ENCODE measurements around the gene PDE1A. TPM values are rescaled to one million over a fixed set of nuclear protein-coding genes. Genes with fewer than 3 reads are reported as not detected.

The PDE1A gene
- total RNA-seq, 1 experiment from 2014 or later = 0.15 TPM

- no peak overlapping the region for H3K9ac ChIP-seq (ENCODE audit: low read length)
- no peak for DNase-seq
- H3K27me3 ChIP-seq (ENCODE audit: low read length) = no peaks in the 10 kb centered on the region
- H4K20me1 ChIP-seq (ENCODE audit: insufficient read depth, low read depth, low read length) = no peaks in the 10 kb centered on the region
- H3K4me1 ChIP-seq (ENCODE audit: low read length) = no peaks in the 10 kb centered on the region
- H2AFZ ChIP-seq (ENCODE audit: low read length) = no peak overlapping the region
- no peaks in the 10 kb centered on the region for H3K79me2 ChIP-seq (ENCODE audit: low read length)
- no peak overlapping the region for H3K27ac ChIP-seq (ENCODE audit: low read length)
- no peak overlapping the region for H3K4me2 ChIP-seq (ENCODE audit: low read depth, low read length, poor library complexity, severe bottlenecking)
- H3K36me3 ChIP-seq (ENCODE audit: insufficient read depth, low read length) = no peaks in the 10 kb centered on the region
- H3K4me3 ChIP-seq (ENCODE audit: low read length) = no peak overlapping the region
- H3K9me3 ChIP-seq (ENCODE audit: low read length) = no peaks in the 10 kb centered on the region
- no peaks in the 10 kb centered on the region for H3K9me2 ChIP-seq (replicated peaks; ENCODE audit: insufficient read depth, low read length)
These were observed 4.0 kb downstream of the PDE1A start for GRCh38 chr2:182422864-182423263.

- H3K79me2 ChIP-seq (ENCODE audit: low read length) = no peaks in the 10 kb centered on the region
- no peak overlapping the region for H3K27ac ChIP-seq (ENCODE audit: low read length)
- DNase-seq = no peak
- no peaks in the 10 kb centered on the region for H3K9me3 ChIP-seq (ENCODE audit: low read length)
- no peaks in the 10 kb centered on the region for H3K27me3 ChIP-seq (ENCODE audit: low read length)
- H3K9me2 ChIP-seq (replicated peaks; ENCODE audit: insufficient read depth, low read length) = no peaks in the 10 kb centered on the region
- H4K20me1 ChIP-seq (ENCODE audit: insufficient read depth, low read depth, low read length) = no peaks in the 10 kb centered on the region
- no peak overlapping the region for H3K4me2 ChIP-seq (ENCODE audit: low read depth, low read length, poor library complexity, severe bottlenecking)
- no peak overlapping the region for H3K4me3 ChIP-seq (ENCODE audit: low read length)
- H3K36me3 ChIP-seq (ENCODE audit: insufficient read depth, low read length) = no peaks in the 10 kb centered on the region
- H3K9ac ChIP-seq (ENCODE audit: low read length) = no peak overlapping the region
- no peak overlapping the region for H2AFZ ChIP-seq (ENCODE audit: low read length)
- H3K4me1 ChIP-seq (ENCODE audit: low read length) = no peaks in the 10 kb centered on the region
These were observed 6.2 kb downstream of the PDE1A start for GRCh38 chr2:182420669-182421068.

GRCh38 chr2:182416861-182417260, 10.0 kb downstream of the PDE1A start:
- H3K36me3 ChIP-seq (ENCODE audit: insufficient read depth, low read length) = no peaks in the 10 kb centered on the region
- H3K79me2 ChIP-seq (ENCODE audit: low read length) = no peaks in the 10 kb centered on the region
- no peaks in the 10 kb centered on the region for H3K4me1 ChIP-seq (ENCODE audit: low read length)
- no peak for DNase-seq
- H3K27me3 ChIP-seq (ENCODE audit: low read length) = no peaks in the 10 kb centered on the region
- no peak overlapping the region for H2AFZ ChIP-seq (ENCODE audit: low read length)
- no peak overlapping the region for H3K27ac ChIP-seq (ENCODE audit: low read length)
- H3K4me3 ChIP-seq (ENCODE audit: low read length) = no peak overlapping the region
- no peaks in the 10 kb centered on the region for H3K9me2 ChIP-seq (replicated peaks; ENCODE audit: insufficient read depth, low read length)
- H3K4me2 ChIP-seq (ENCODE audit: low read depth, low read length, poor library complexity, severe bottlenecking) = no peak overlapping the region
- no peaks in the 10 kb centered on the region for H3K9me3 ChIP-seq (ENCODE audit: low read length)
- H4K20me1 ChIP-seq (ENCODE audit: insufficient read depth, low read depth, low read length) = no peaks in the 10 kb centered on the region
- H3K9ac ChIP-seq (ENCODE audit: low read length) = no peak overlapping the region

GRCh38 chr2:182416191-182416590, 10.6 kb downstream of the PDE1A start:
- H3K9ac ChIP-seq (ENCODE audit: low read length) = no peak overlapping the region
- H3K36me3 ChIP-seq (ENCODE audit: insufficient read depth, low read length) = no peaks in the 10 kb centered on the region
- H3K4me2 ChIP-seq (ENCODE audit: low read depth, low read length, poor library complexity, severe bottlenecking) = no peak overlapping the region
- no peak for DNase-seq
- H2AFZ ChIP-seq (ENCODE audit: low read length) = no peak overlapping the region
- H3K4me3 ChIP-seq (ENCODE audit: low read length) = no peak overlapping the region
- no peaks in the 10 kb centered on the region for H4K20me1 ChIP-seq (ENCODE audit: insufficient read depth, low read depth, low read length)
- no peak overlapping the region for H3K27ac ChIP-seq (ENCODE audit: low read length)
- no peaks in the 10 kb centered on the region for H3K9me3 ChIP-seq (ENCODE audit: low read length)
- H3K79me2 ChIP-seq (ENCODE audit: low read length) = no peaks in the 10 kb centered on the region
- H3K9me2 ChIP-seq (replicated peaks; ENCODE audit: insufficient read depth, low read length) = no peaks in the 10 kb centered on the region
- no peaks in the 10 kb centered on the region for H3K27me3 ChIP-seq (ENCODE audit: low read length)
- H3K4me1 ChIP-seq (ENCODE audit: low read length) = no peaks in the 10 kb centered on the region

- no peaks in the 10 kb centered on the region for H3K9me3 ChIP-seq (ENCODE audit: low read length)
- no peaks in the 10 kb centered on the region for H3K36me3 ChIP-seq (ENCODE audit: insufficient read depth, low read length)
- no peak overlapping the region for H3K4me3 ChIP-seq (ENCODE audit: low read length)
- H3K79me2 ChIP-seq (ENCODE audit: low read length) = no peaks in the 10 kb centered on the region
- no peak overlapping the region for H3K9ac ChIP-seq (ENCODE audit: low read length)
- no peak overlapping the region for H2AFZ ChIP-seq (ENCODE audit: low read length)
- H3K27ac ChIP-seq (ENCODE audit: low read length) = no peak overlapping the region
- no peaks in the 10 kb centered on the region for H3K4me1 ChIP-seq (ENCODE audit: low read length)
- H3K9me2 ChIP-seq (replicated peaks; ENCODE audit: insufficient read depth, low read length) = no peaks in the 10 kb centered on the region
- H3K4me2 ChIP-seq (ENCODE audit: low read depth, low read length, poor library complexity, severe bottlenecking) = no peak overlapping the region
- no peaks in the 10 kb centered on the region for H4K20me1 ChIP-seq (ENCODE audit: insufficient read depth, low read depth, low read length)
- no peak for DNase-seq
- H3K27me3 ChIP-seq (ENCODE audit: low read length) = no peaks in the 10 kb centered on the region
These were observed 11.1 kb downstream of the PDE1A start for GRCh38 chr2:182415771-182416170.

- Histone ChIP-seq H3K4me1 (ENCODE audit: low read length) (no peaks in the 10 kb centered on the region), H3K9ac (ENCODE audit: low read length) (no peak overlapping the region), H3K9me3 (ENCODE audit: low read length) (no peaks in the 10 kb centered on the region), H3K4me2 (ENCODE audit: low read depth, low read length, poor library complexity, severe bottlenecking) (no peak overlapping the region), H4K20me1 (ENCODE audit: insufficient read depth, low read depth, low read length) (no peaks in the 10 kb centered on the region), H3K9me2 (replicated peaks; ENCODE audit: insufficient read depth, low read length) (no peaks in the 10 kb centered on the region), H3K4me3 (ENCODE audit: low read length) (no peak overlapping the region), H2AFZ (ENCODE audit: low read length) (no peak overlapping the region), H3K79me2 (ENCODE audit: low read length) (no peaks in the 10 kb centered on the region), H3K27me3 (ENCODE audit: low read length) (no peaks in the 10 kb centered on the region), H3K27ac (ENCODE audit: low read length) (no peak overlapping the region), H3K36me3 (ENCODE audit: insufficient read depth, low read length) (no peaks in the 10 kb centered on the region)
- no peak for DNase-seq
These were observed 14.0 kb downstream of the PDE1A start for GRCh38 chr2:182412858-182413257.

- no peak overlapping the region for H3K4me2 ChIP-seq (ENCODE audit: low read depth, low read length, poor library complexity, severe bottlenecking)
- DNase-seq = no peak
These were observed 16.7 kb downstream of the PDE1A start for GRCh38 chr2:182410120-182410519.

GRCh38 chr2:182406221-182406620, 20.6 kb downstream of the PDE1A start:
- no peak overlapping the region for H2AFZ ChIP-seq (ENCODE audit: low read length)
- H3K27me3 ChIP-seq (ENCODE audit: low read length) = no peaks in the 10 kb centered on the region
- H3K9me2 ChIP-seq (replicated peaks; ENCODE audit: insufficient read depth, low read length) = no peaks in the 10 kb centered on the region
- H3K4me3 ChIP-seq (ENCODE audit: low read length) = no peak overlapping the region
- H3K79me2 ChIP-seq (ENCODE audit: low read length) = no peaks in the 10 kb centered on the region
- H3K4me2 ChIP-seq (ENCODE audit: low read depth, low read length, poor library complexity, severe bottlenecking) = no peak overlapping the region
- H3K4me1 ChIP-seq (ENCODE audit: low read length) = no peaks in the 10 kb centered on the region
- H3K9me3 ChIP-seq (ENCODE audit: low read length) = no peaks in the 10 kb centered on the region
- H3K27ac ChIP-seq (ENCODE audit: low read length) = no peak overlapping the region
- H3K36me3 ChIP-seq (ENCODE audit: insufficient read depth, low read length) = no peaks in the 10 kb centered on the region
- DNase-seq = no peak
- H3K9ac ChIP-seq (ENCODE audit: low read length) = no peak overlapping the region
- no peaks in the 10 kb centered on the region for H4K20me1 ChIP-seq (ENCODE audit: insufficient read depth, low read depth, low read length)

More at GRCh38 chr2:182410120-182410519, 16.7 kb downstream of the PDE1A start:
- Histone ChIP-seq H3K4me1 (ENCODE audit: low read length) (no peaks in the 10 kb centered on the region), H3K4me3 (ENCODE audit: low read length) (no peak overlapping the region), H3K79me2 (ENCODE audit: low read length) (no peaks in the 10 kb centered on the region), H2AFZ (ENCODE audit: low read length) (no peak overlapping the region), H3K36me3 (ENCODE audit: insufficient read depth, low read length) (no peaks in the 10 kb centered on the region), H3K27ac (ENCODE audit: low read length) (no peak overlapping the region), H3K9me2 (replicated peaks; ENCODE audit: insufficient read depth, low read length) (no peaks in the 10 kb centered on the region), H3K27me3 (ENCODE audit: low read length) (no peaks in the 10 kb centered on the region), H3K9ac (ENCODE audit: low read length) (no peak overlapping the region), H3K9me3 (ENCODE audit: low read length) (no peaks in the 10 kb centered on the region), H4K20me1 (ENCODE audit: insufficient read depth, low read depth, low read length) (no peaks in the 10 kb centered on the region)

- Histone ChIP-seq H3K27ac (ENCODE audit: low read length) (no peak overlapping the region), H3K9me2 (replicated peaks; ENCODE audit: insufficient read depth, low read length) (no peaks in the 10 kb centered on the region), H4K20me1 (ENCODE audit: insufficient read depth, low read depth, low read length) (no peaks in the 10 kb centered on the region), H3K4me2 (ENCODE audit: low read depth, low read length, poor library complexity, severe bottlenecking) (no peak overlapping the region), H2AFZ (ENCODE audit: low read length) (no peak overlapping the region), H3K79me2 (ENCODE audit: low read length) (no peaks in the 10 kb centered on the region), H3K9ac (ENCODE audit: low read length) (no peak overlapping the region), H3K4me1 (ENCODE audit: low read length) (no peaks in the 10 kb centered on the region), H3K27me3 (ENCODE audit: low read length) (no peaks in the 10 kb centered on the region), H3K9me3 (ENCODE audit: low read length) (no peaks in the 10 kb centered on the region), H3K4me3 (ENCODE audit: low read length) (no peak overlapping the region), H3K36me3 (ENCODE audit: insufficient read depth, low read length) (no peaks in the 10 kb centered on the region)
- DNase-seq = no peak
These were observed 21.8 kb downstream of the PDE1A start for GRCh38 chr2:182404975-182405561.

Measured in Karpas-422 (cell line).